Left lung (tissue), 10 donors: ENCODE data around the gene UNC5C. TPM values are rescaled to one million over a fixed set of nuclear protein-coding genes. Genes with fewer than 3 reads are reported as not detected.

Source experiments
- ATAC-seq: fragments of 200-7000 bp; cut with Tn5 transposase; one replicate; pipeline ENCODE4 v1.9.1; 2020; ENCODE audit warnings: moderate library complexity
- DNase-seq, 4 donors: peaks; one replicate each; pipeline ENCODE4 v3.0.0-alpha.2; 2013 to 2020
- H3K27ac ChIP-seq, 2 donors: fragments of 200-600 bp; sonication (generic) in 1 of 2; one replicate each; pipeline versions ENCODE4 v1.5.0 to v1.8.0; 2020 to 2021
- H3K27me3 ChIP-seq, 2 donors: fragments of 200-600 bp; sonication (generic) in 1 of 2; one replicate each; pipeline versions ENCODE4 v1.5.0 to v1.8.0; 2020 to 2021
- H3K36me3 ChIP-seq, 2 donors: fragments of 200-600 bp; sonication (generic) in 1 of 2; one replicate each; pipeline versions ENCODE4 v1.5.0 to v1.8.0; 2020 to 2021
- H3K4me1 ChIP-seq, 2 donors: fragments of 200-600 bp; one replicate each; pipeline ENCODE4 v1.8.0; 2021
- H3K4me3 ChIP-seq, 2 donors: fragments of 200-600 bp; sonication (generic) in 1 of 2; one replicate each; pipeline versions ENCODE4 v1.5.0 to v1.8.0; 2020 to 2021; ENCODE audit warnings: mild to moderate bottlenecking in 1 of 2
- H3K9me3 ChIP-seq, 2 donors: fragments of 200-600 bp; sonication (generic) in 1 of 2; one replicate each; pipeline versions ENCODE4 v1.5.0 to v1.8.0; 2020 to 2021
- intact Hi-C, 2 donors: fragments of 100-400 bp; cut with DNase I; formaldehyde crosslinking; loops; one replicate each; pipeline versions ENCODE4 v1.11.2 to v1.14.2; 2022
- polyA plus RNA-seq, 6 donors: library from polyadenylated mRNA; unstranded; fragments of 120-200 nt; gene quantifications; one replicate each; pipeline ENCODE4 v1.2.1, GENCODE V29; 2013; ENCODE audit not compliant: insufficient read length in 6 of 6
- total RNA-seq, 2 donors: library from RNA; stranded (reverse); fragmentation: NEBNext Ultra II Directional; extraction: Animal tissue kit (Norgen Biotek cat#: 25700); gene quantifications; one replicate each; pipeline ENCODE4 v1.2.1, GENCODE V29; 2021
- TF ChIP-seq, protein P1 (sequence below), 2 donors: fragments of 200-600 bp; sonication (generic) in 1 of 2; IDR thresholded peaks; one replicate each; pipeline versions ENCODE4 v1.5.0 to v1.8.0; 2021; ENCODE audit warnings: antibody characterized with exemption in 2 of 2
- donor health status: DM: no; HTN: yes; CAD: no.
- donor health status: DM: no; HTN: no; CAD: no.

Gene UNC5C
- total and polyA plus RNA-seq, 8 donors, result 9.0 to 49.5 (median 40.5) TPM

DNA sequence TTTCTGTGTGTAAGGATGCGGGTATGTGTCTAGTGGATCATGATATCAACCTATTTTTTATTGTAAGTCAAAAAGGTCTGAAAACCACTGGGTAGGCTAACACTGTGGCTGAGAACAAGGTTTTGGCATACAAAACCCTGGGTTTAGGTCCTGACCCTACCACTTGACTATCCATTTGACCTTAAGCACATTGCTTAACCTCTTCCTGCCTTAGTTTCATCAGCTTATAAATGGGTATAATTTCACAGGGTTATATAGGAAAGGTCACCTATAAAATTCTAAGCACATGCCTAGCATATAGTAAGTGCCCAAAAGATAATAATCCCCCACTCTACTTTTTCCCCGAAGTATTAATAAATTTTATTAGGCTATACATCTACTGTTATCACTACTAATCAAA lies 263.0 kb downstream of the UNC5C start:
- Histone ChIP-seq H3K36me3 (no peaks in the 10 kb centered on the region), H3K27me3 (no peaks in the 10 kb centered on the region), H3K9me3 (peaks cover 0 to 4% of the 10 kb centered on the region in 2 donors), H3K27ac (no peak overlapping the region), H3K4me3 (no peak overlapping the region), H3K4me1 (no peaks in the 10 kb centered on the region)
- intact Hi-C loops, result no loop called here
- DNase-seq (no peak), ATAC-seq (no peak)
- TF ChIP-seq, protein P1, sequence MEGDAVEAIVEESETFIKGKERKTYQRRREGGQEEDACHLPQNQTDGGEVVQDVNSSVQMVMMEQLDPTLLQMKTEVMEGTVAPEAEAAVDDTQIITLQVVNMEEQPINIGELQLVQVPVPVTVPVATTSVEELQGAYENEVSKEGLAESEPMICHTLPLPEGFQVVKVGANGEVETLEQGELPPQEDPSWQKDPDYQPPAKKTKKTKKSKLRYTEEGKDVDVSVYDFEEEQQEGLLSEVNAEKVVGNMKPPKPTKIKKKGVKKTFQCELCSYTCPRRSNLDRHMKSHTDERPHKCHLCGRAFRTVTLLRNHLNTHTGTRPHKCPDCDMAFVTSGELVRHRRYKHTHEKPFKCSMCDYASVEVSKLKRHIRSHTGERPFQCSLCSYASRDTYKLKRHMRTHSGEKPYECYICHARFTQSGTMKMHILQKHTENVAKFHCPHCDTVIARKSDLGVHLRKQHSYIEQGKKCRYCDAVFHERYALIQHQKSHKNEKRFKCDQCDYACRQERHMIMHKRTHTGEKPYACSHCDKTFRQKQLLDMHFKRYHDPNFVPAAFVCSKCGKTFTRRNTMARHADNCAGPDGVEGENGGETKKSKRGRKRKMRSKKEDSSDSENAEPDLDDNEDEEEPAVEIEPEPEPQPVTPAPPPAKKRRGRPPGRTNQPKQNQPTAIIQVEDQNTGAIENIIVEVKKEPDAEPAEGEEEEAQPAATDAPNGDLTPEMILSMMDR (IDR thresholded peaks at IDR 0.05), result no peak

GRCh38 chr4:95284655-95285054 lies 264.1 kb downstream of the UNC5C start:
- Histone ChIP-seq H3K36me3 (no peaks in the 10 kb centered on the region), H3K9me3 (peaks cover 0 to 6% of the 10 kb centered on the region in 2 donors), H3K27me3 (no peaks in the 10 kb centered on the region), H3K4me1 (no peaks in the 10 kb centered on the region), H3K27ac (no peak overlapping the region), H3K4me3 (no peak overlapping the region)
- TF ChIP-seq, protein P1 (IDR thresholded peaks at IDR 0.05), result no peak
- intact Hi-C loops, result no loop called here
- ATAC-seq (no peak), DNase-seq (no peak)

GRCh38 chr4:95283320-95283719 lies 265.5 kb downstream of the UNC5C start:
- no peak overlapping the region for H3K27ac ChIP-seq
- no peak overlapping the region for H3K4me3 ChIP-seq
- H3K9me3 ChIP-seq, result peaks cover 0 to 4% of the 10 kb centered on the region in 2 donors
- H3K4me1 ChIP-seq, result no peaks in the 10 kb centered on the region
- intact Hi-C loops, result no loop called here
- no peaks in the 10 kb centered on the region for H3K36me3 ChIP-seq
- DNase-seq, result no peak
- ATAC-seq, result no peak
- H3K27me3 ChIP-seq, result no peaks in the 10 kb centered on the region
- TF ChIP-seq, protein P1 (IDR thresholded peaks at IDR 0.05), result no peak

GRCh38 chr4:95272797-95273196 lies 276.0 kb downstream of the UNC5C start:
- H3K27ac ChIP-seq, result no peak overlapping the region
- TF ChIP-seq, protein P1 (IDR thresholded peaks at IDR 0.05), result no peak
- no peak for ATAC-seq
- no peaks in the 10 kb centered on the region for H3K27me3 ChIP-seq
- intact Hi-C loops, result no loop called here
- no peak for DNase-seq
- no peaks in the 10 kb centered on the region for H3K36me3 ChIP-seq
- no peak overlapping the region for H3K4me3 ChIP-seq
- H3K4me1 ChIP-seq, result no peaks in the 10 kb centered on the region
- H3K9me3 ChIP-seq, result no peaks in the 10 kb centered on the region

- ATAC-seq, result no peak
- no peaks in the 10 kb centered on the region for H3K27me3 ChIP-seq
- TF ChIP-seq, protein P1 (IDR thresholded peaks at IDR 0.05), result no peak
- H3K27ac ChIP-seq, result no peak overlapping the region
- H3K36me3 ChIP-seq, result no peaks in the 10 kb centered on the region
- no peaks in the 10 kb centered on the region for H3K9me3 ChIP-seq
- H3K4me3 ChIP-seq, result no peak overlapping the region
- H3K4me1 ChIP-seq, result no peaks in the 10 kb centered on the region
- DNase-seq, result no peak
- intact Hi-C loops, result no loop called here
These were observed 276.7 kb downstream of the UNC5C start for GRCh38 chr4:95272036-95272435.
